ENCODE measurements around the gene SPTAN1. TPM values are rescaled to one million over a fixed set of nuclear protein-coding genes. Genes with fewer than 3 reads are reported as not detected.

Gene SPTAN1
- total RNA-seq, 1 donor from 2014 or later: 376 TPM

DNA sequence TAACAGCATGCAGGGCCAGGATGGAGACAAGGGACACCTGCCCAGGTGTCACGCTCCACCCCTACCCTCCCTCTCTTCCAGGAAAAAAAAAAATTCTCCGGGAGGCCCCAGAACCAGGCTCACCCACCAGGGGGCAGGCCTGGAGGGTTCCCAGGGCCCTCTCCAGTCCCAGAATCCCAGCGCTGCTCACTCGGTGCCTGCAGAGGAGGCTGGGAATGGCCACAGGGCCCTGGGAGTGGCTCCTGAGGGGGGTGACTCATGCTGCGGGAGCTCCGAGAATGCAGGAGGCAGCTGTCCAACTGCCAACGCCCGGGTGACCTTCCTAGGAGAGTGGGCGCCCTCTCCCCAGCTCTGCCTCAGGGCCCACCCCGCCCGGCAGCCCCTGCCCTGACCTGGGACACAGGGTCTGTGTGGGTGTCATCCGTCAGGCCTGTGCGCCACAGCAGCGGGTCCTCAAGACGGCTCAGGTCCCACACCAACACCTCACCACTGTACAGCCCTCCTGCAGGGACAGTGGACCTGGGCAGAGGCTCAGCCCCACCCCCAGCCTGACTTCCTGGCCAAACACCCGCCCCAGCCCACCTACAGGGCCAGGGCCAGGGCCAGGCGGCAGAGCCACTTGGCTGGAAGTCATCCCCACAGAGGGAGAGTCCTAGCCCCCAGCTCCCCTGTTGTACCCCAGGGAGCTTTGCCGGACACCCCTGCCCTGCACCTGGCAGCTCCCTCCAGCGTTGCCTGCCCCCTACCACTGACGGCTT lies 83.1 kb downstream of the SPTAN1 start:
- Mint-ChIP-seq H3K4me3 (ENCODE audit: unreplicated experiment) (no peak overlapping the region), H3K27me3 (ENCODE audit: low read depth) (no peaks in the 10 kb centered on the region), H3K36me3 (ENCODE audit: low read depth) (peaks cover 20% of the 10 kb centered on the region), H3K9me3 (ENCODE audit: low read depth) (no peaks in the 10 kb centered on the region), H3K27ac (ENCODE audit: unreplicated experiment) (peak overlapping the region; percentile 91), H3K4me1 (ENCODE audit: low read depth) (peaks cover 35% of the 10 kb centered on the region)
- peak; percentile 99 for DNase-seq (ENCODE audit: low spot score)
- TF ChIP-seq, protein P1, sequence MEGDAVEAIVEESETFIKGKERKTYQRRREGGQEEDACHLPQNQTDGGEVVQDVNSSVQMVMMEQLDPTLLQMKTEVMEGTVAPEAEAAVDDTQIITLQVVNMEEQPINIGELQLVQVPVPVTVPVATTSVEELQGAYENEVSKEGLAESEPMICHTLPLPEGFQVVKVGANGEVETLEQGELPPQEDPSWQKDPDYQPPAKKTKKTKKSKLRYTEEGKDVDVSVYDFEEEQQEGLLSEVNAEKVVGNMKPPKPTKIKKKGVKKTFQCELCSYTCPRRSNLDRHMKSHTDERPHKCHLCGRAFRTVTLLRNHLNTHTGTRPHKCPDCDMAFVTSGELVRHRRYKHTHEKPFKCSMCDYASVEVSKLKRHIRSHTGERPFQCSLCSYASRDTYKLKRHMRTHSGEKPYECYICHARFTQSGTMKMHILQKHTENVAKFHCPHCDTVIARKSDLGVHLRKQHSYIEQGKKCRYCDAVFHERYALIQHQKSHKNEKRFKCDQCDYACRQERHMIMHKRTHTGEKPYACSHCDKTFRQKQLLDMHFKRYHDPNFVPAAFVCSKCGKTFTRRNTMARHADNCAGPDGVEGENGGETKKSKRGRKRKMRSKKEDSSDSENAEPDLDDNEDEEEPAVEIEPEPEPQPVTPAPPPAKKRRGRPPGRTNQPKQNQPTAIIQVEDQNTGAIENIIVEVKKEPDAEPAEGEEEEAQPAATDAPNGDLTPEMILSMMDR (IDR thresholded peaks at IDR 0.05): peak; percentile 92

DNA sequence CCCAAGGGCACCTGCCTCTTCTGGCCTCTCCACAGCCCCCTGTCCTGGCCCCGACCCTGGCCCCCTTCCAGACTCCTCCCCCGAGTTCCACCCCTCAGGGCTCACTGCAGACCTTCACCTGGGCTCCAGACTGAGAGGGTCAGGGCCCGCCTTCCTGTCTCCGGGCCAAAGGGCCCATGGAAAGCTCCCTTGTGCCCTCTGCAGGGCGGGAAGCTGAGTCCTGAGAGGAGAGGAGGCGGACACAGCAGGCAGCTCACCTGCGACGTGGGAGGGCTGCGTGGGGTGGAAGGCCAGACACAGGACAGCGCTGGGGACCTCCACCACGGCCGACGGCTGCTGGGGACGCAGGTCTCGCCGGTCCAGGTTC lies 83.6 kb downstream of the SPTAN1 start:
- Mint-ChIP-seq H3K4me1 (ENCODE audit: low read depth) (peaks cover 35% of the 10 kb centered on the region), H3K4me3 (ENCODE audit: unreplicated experiment) (no peak overlapping the region), H3K27me3 (ENCODE audit: low read depth) (no peaks in the 10 kb centered on the region), H3K27ac (ENCODE audit: unreplicated experiment) (peak overlapping the region; percentile 91), H3K36me3 (ENCODE audit: low read depth) (peaks cover 18% of the 10 kb centered on the region), H3K9me3 (ENCODE audit: low read depth) (no peaks in the 10 kb centered on the region)
- DNase-seq (ENCODE audit: low spot score): no peak
- TF ChIP-seq, protein P1 (IDR thresholded peaks at IDR 0.05): peak; percentile 45

DNA sequence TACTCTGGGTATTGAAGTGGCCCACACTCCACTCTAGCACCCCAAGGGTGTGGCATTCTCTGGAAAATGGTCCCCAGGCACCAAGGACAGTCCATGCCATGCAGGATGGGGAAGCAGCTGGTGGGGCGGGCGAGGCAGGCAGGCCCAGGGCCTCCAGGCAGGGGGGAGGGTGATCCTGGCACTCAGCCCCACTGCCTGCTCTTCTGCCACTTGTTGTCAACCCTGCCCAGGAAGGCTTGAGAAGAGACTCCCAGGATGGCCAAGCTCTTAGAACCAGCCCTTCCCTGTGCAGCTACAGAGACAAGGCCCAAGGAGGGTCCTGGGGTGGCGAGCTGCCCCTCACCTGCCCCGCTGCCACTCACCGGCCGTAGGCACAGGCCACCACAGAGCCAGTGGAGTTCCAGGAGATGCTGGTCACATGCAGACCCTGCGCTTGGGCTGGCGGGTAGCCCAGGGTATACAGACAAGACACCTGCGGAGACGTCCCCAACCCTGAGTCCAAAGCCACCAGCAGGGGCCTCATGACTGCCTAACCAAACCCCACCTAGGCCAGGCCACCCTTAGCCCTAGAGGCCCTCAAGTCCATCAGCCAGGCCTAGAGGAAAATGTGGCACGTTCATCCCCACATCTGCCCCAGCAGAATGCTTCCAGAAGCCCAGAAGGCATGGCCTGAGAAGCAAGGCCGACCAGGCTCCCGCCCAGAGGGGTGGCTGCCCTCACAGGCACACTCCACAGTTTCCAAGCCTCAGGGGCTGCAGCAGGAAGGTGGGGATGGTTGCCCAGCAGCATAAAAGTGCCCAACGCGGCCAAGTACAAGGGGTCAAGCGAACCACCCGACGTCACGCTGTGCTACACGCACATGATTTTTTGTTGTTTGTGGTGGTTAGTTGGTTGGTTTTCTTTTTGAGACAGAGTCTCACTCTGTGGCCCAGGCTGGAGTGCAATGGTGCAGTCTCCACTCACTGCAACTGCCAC lies 84.5 kb downstream of the SPTAN1 start:
- no peaks in the 10 kb centered on the region for H3K9me3 Mint-ChIP-seq (ENCODE audit: low read depth)
- H3K4me1 Mint-ChIP-seq (ENCODE audit: low read depth): peaks cover 35% of the 10 kb centered on the region
- H3K36me3 Mint-ChIP-seq (ENCODE audit: low read depth): peaks cover 16% of the 10 kb centered on the region
- peak overlapping the region; percentile 91 for H3K27ac Mint-ChIP-seq (ENCODE audit: unreplicated experiment)
- H3K27me3 Mint-ChIP-seq (ENCODE audit: low read depth): no peaks in the 10 kb centered on the region
- no peak overlapping the region for H3K4me3 Mint-ChIP-seq (ENCODE audit: unreplicated experiment)
- peak; percentile 92 for DNase-seq (ENCODE audit: low spot score)
- TF ChIP-seq, protein P1 (IDR thresholded peaks at IDR 0.05): no peak

DNA sequence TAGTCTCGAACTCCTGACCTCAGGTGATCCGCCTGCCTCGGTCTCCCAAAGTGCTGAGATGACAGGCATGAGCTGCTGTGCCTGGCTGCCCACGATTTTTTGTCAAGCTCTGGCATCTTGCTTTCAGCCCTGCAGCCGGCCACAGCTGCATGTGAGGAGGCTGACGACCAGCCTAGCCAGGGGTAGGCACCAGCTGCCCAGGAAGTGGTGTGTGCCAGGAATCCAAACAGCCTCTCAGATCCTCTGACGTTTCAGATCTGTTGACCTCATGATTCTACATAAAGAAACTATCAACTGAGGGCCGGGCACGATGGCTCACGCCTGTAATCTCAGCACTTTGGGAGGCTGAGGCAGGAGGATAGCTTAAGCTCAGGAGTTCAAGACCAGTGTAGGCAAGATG lies 85.3 kb downstream of the SPTAN1 start:
- TF ChIP-seq, protein P1 (IDR thresholded peaks at IDR 0.05): no peak
- Mint-ChIP-seq H3K9me3 (ENCODE audit: low read depth) (no peaks in the 10 kb centered on the region), H3K4me1 (ENCODE audit: low read depth) (peaks cover 36% of the 10 kb centered on the region), H3K27ac (ENCODE audit: unreplicated experiment) (peak overlapping the region; percentile 83), H3K27me3 (ENCODE audit: low read depth) (no peaks in the 10 kb centered on the region), H3K4me3 (ENCODE audit: unreplicated experiment) (no peak overlapping the region), H3K36me3 (ENCODE audit: low read depth) (peaks cover 9% of the 10 kb centered on the region)
- no peak for DNase-seq (ENCODE audit: low spot score)

DNA sequence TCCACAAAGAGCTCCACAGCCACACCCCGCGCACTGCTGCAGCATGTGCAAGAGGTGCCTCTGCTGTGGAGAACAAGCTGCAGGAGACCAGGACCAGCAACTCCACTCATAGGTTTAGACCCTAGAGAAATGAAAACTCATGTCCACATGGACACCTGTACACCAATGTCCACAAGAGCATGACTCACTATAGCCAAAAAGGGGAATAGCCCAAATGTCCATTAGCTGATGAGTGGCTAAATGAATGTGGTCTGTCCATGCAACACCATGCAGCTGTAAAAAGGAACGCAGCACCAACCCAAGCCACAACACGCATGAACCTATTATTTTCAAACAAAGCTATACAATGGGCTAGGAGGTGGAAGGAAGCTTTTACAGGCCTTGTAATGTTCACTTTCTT lies 86.2 kb downstream of the SPTAN1 start:
- Mint-ChIP-seq H3K9me3 (ENCODE audit: low read depth) (no peaks in the 10 kb centered on the region), H3K4me3 (ENCODE audit: unreplicated experiment) (no peak overlapping the region), H3K36me3 (ENCODE audit: low read depth) (peaks cover 3% of the 10 kb centered on the region), H3K27me3 (ENCODE audit: low read depth) (no peaks in the 10 kb centered on the region), H3K27ac (ENCODE audit: unreplicated experiment) (peak overlapping the region; percentile 57), H3K4me1 (ENCODE audit: low read depth) (peaks cover 42% of the 10 kb centered on the region)
- no peak for DNase-seq (ENCODE audit: low spot score)
- TF ChIP-seq, protein P1 (IDR thresholded peaks at IDR 0.05): no peak
